Endothelial cell (in vitro differentiated cells): Measurements from ENCODE around the gene ANXA2. TPM values are rescaled to one million over a fixed set of nuclear protein-coding genes. Genes with fewer than 3 reads are reported as not detected.

Experiments used
- DNase-seq: peaks from one replicate; pipeline ENCODE4 v3.0.0; 2021; ENCODE audit warnings: low spot score
- H3K27ac Mint-ChIP-seq: one replicate; pipeline ENCODE4 v1.8.0; 2021; ENCODE audit warnings: mixed read lengths, inconsistent platforms; ENCODE audit not compliant: unreplicated experiment
- H3K27me3 Mint-ChIP-seq: one replicate; pipeline ENCODE4 v1.8.0; 2021; ENCODE audit warnings: mild to moderate bottlenecking, moderate library complexity, mixed read lengths, inconsistent platforms; ENCODE audit not compliant: unreplicated experiment
- H3K36me3 Mint-ChIP-seq: one replicate; pipeline ENCODE4 v1.8.0; 2021; ENCODE audit warnings: mild to moderate bottlenecking, low read depth, mixed read lengths, inconsistent platforms; ENCODE audit not compliant: unreplicated experiment
- H3K4me1 Mint-ChIP-seq: one replicate; pipeline ENCODE4 v1.8.0; 2021; ENCODE audit warnings: mild to moderate bottlenecking, mixed read lengths, inconsistent platforms; ENCODE audit not compliant: unreplicated experiment
- H3K4me3 Mint-ChIP-seq: one replicate; pipeline ENCODE4 v1.8.0; 2021; ENCODE audit warnings: mild to moderate bottlenecking, mixed read lengths, inconsistent platforms; ENCODE audit not compliant: unreplicated experiment
- H3K9me3 Mint-ChIP-seq: one replicate; pipeline ENCODE4 v1.8.0; 2021; ENCODE audit warnings: mixed read lengths, inconsistent platforms; ENCODE audit not compliant: unreplicated experiment
- total RNA-seq: library from RNA; stranded (reverse); fragmentation: NEBNext Ultra II Directional; extraction: Animal tissue kit (Norgen Biotek cat#: 25700); gene quantifications from one replicate; pipeline ENCODE4 v1.2.1, GENCODE V29; 2021; ENCODE audit not compliant: unreplicated experiment
- TF ChIP-seq, protein P1 (sequence below): fragments of 200-600 bp; sonication (generic); IDR thresholded peaks from one replicate; pipeline ENCODE4 v1.5.0; 2021; ENCODE audit warnings: antibody characterized with exemption; ENCODE audit not compliant: unreplicated experiment

The ANXA2 gene
- total RNA-seq, 1 donor from 2014 or later, result 283 TPM

DNA sequence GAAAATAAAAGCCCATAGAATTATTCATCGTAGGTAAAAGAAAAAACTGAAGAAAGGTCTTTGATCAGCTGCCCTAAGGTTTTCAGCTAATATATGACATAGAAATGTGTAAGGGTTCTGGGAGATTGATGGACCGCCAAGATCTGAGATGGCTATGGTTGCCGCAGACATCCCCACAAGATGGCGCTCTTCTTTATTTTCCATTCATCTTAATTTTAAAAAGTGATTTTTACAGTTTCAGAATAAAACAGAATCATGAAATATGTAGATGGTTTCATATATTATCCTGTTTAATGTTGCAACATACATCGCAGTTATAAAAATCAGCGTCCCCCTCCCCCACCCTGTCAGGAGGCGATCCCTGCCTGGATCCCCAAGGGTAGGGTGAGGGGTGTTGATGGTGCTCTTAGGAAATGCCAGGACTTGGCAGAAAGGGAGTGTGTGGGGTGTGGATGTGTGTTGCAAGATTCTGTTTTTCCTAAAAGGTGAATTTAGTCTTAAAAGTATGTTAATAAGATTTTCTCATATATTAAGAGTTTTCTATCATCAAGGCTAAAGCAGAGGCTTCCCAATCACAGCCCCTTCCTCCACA lies 68.8 kb downstream of the ANXA2 start:
- no peaks in the 10 kb centered on the region for H3K36me3 Mint-ChIP-seq
- no peak overlapping the region for H3K27ac Mint-ChIP-seq
- no peaks in the 10 kb centered on the region for H3K9me3 Mint-ChIP-seq
- peak; percentile 33 for DNase-seq
- no peaks in the 10 kb centered on the region for H3K4me1 Mint-ChIP-seq
- TF ChIP-seq, protein P1, sequence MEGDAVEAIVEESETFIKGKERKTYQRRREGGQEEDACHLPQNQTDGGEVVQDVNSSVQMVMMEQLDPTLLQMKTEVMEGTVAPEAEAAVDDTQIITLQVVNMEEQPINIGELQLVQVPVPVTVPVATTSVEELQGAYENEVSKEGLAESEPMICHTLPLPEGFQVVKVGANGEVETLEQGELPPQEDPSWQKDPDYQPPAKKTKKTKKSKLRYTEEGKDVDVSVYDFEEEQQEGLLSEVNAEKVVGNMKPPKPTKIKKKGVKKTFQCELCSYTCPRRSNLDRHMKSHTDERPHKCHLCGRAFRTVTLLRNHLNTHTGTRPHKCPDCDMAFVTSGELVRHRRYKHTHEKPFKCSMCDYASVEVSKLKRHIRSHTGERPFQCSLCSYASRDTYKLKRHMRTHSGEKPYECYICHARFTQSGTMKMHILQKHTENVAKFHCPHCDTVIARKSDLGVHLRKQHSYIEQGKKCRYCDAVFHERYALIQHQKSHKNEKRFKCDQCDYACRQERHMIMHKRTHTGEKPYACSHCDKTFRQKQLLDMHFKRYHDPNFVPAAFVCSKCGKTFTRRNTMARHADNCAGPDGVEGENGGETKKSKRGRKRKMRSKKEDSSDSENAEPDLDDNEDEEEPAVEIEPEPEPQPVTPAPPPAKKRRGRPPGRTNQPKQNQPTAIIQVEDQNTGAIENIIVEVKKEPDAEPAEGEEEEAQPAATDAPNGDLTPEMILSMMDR, result peak; percentile 83
- H3K27me3 Mint-ChIP-seq, result peaks cover 1% of the 10 kb centered on the region
- no peak overlapping the region for H3K4me3 Mint-ChIP-seq

DNA sequence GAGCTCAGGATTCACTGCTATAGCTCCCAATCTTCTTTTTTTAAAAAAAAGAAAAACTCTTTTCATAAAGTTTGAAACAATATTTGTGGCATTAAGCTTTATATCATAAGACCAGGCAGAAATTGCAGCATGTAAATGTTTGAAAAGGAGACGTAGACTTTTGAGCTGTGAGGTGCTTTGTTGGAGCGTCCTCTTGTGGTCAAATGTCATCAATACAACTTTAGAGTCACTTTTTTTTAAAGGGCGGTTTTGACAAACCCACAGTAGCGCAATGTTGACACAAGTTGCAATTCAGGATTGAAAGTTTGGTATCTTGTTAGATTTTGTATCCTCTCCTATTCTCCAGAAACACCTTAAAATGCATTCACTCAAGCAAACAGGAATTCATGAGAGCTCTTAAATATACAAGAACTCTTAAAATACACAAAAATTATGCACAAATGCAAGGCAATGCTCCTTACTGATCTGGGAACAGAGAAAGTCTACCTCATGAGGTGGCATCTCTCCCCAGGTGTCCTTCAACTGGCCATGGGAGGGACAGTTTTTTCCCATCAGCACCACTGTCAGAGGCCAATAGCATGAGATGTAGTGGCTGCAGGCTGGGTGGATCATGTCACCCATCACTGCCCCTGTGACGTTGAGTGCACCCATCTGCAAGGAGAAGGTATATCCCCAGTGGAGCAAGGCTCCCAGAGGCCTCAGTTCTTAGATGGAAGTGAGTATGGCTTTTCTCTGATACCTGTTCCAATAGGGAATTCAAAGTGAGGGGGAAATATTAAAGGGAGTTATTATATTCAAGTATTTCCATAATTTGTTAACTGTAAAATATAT lies 70.7 kb downstream of the ANXA2 start:
- H3K9me3 Mint-ChIP-seq, result no peaks in the 10 kb centered on the region
- H3K36me3 Mint-ChIP-seq, result no peaks in the 10 kb centered on the region
- TF ChIP-seq, protein P1, result peak; percentile 97
- no peaks in the 10 kb centered on the region for H3K4me1 Mint-ChIP-seq
- DNase-seq, result peak; percentile 54
- peaks cover 1% of the 10 kb centered on the region for H3K27me3 Mint-ChIP-seq
- no peak overlapping the region for H3K27ac Mint-ChIP-seq
- H3K4me3 Mint-ChIP-seq, result no peak overlapping the region

DNA sequence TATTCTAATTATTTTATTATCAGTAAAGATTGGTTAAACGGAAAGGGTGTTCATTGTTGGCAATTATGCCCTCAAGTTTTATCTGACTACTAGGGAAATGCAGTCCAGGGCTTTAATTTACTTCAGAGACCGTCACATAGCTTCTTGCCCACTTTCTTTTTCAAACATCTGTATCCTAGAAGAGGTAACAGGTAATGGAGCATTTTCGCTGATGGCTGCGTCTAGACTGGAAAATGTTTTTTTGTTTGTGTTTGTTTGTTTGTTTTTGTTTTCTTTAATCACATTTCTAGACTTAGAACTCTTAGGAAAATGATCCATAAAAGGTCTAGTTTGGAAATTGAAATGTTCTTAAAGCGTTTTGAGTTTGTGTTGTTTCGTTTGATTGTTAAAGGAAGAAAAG lies 71.4 kb downstream of the ANXA2 start:
- Mint-ChIP-seq H3K4me1 (no peaks in the 10 kb centered on the region), H3K27ac (no peak overlapping the region), H3K36me3 (no peaks in the 10 kb centered on the region), H3K4me3 (no peak overlapping the region), H3K27me3 (peaks cover 3% of the 10 kb centered on the region), H3K9me3 (no peaks in the 10 kb centered on the region)
- TF ChIP-seq, protein P1, result no peak
- no peak for DNase-seq

DNA sequence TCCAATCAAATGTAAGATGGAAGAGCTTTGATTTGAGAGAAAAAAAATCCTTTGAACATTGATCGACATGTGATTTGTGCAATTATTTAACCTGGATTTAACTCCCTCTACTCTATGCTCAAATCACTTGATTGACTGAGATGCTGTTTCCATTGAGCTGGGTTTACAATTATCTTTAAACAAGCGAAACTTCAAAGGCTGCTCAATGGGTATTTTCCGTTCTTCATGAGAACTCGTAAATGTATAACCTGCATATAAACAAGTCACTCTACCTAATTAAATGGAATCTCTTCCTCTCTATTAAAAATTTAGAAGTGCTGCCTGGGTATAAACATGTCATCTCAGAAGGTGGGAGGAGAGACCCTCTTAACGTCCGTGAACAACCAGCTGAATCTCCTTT lies 71.9 kb downstream of the ANXA2 start:
- Mint-ChIP-seq H3K4me1 (no peaks in the 10 kb centered on the region), H3K4me3 (no peak overlapping the region), H3K9me3 (no peaks in the 10 kb centered on the region), H3K27ac (no peak overlapping the region), H3K27me3 (peaks cover 3% of the 10 kb centered on the region), H3K36me3 (no peaks in the 10 kb centered on the region)
- DNase-seq, result no peak
- TF ChIP-seq, protein P1, result no peak
